GM18498 (cell line): ENCODE measurements around the gene TAF5L.
"Not testable (repeated sequence)": the region's sequence is repeated elsewhere in the genome, so short reads cannot be mapped to it uniquely, and the experiment has no call there.

Experiments used
- ATAC-seq: cut with Tn5 transposase; IDR thresholded peaks from one replicate; pipeline ENCODE4 v1.9.1; 2021; ENCODE audit warnings: mild to moderate bottlenecking, moderate library complexity; ENCODE audit not compliant: unreplicated experiment

Gene TAF5L

DNA sequence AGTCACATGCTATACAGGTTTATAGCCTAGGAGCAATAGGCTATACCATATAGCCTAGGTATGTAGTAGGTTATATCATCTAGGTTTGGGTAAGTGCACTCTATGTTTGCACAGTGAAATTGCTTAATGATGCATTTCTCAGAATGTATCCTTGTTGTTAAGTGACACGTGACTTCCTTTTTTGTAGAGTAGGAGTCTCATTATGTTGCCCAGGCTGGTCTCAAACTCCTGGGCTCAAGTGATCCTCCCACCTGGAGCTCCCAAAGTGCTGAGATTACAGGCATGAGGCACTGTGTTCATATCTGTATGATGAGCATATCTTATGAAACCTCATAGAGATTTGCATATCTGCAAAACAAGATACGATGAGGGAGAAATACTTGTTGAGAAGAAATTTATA, 53.6 kb downstream of the TAF5L start:
- ATAC-seq: no peak

- no peak for ATAC-seq
Observed at GRCh38 chr1:229570891-229571516, 54.9 kb downstream of the TAF5L start.

GRCh38 chr1:229570305-229570704, 55.6 kb downstream of the TAF5L start:
- ATAC-seq: no peak

- ATAC-seq: no peak
Observed at GRCh38 chr1:229567109-229567868, 58.6 kb downstream of the TAF5L start.

GRCh38 chr1:229563701-229564100, 62.2 kb downstream of the TAF5L start:
- ATAC-seq: no peak

DNA sequence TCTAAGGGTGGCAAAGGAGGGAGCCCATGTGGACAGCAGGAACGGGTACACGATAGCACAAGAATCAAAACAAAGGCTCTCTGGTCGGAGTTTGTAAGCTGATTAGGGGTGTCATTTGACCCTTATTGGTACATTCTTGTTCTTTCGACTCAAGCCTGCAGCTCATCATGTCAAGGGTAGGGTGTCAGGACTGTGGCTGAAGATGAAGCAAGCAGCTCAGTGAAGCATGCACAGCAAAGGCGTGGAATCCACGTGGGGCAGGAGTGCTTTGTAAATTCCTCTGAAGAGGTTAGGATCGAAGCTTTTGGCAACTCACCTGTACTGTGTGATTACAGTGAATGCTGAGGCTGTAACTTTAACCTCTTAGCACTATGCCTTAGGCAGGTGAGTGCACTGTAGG, 62.7 kb downstream of the TAF5L start:
- no peak for ATAC-seq

DNA sequence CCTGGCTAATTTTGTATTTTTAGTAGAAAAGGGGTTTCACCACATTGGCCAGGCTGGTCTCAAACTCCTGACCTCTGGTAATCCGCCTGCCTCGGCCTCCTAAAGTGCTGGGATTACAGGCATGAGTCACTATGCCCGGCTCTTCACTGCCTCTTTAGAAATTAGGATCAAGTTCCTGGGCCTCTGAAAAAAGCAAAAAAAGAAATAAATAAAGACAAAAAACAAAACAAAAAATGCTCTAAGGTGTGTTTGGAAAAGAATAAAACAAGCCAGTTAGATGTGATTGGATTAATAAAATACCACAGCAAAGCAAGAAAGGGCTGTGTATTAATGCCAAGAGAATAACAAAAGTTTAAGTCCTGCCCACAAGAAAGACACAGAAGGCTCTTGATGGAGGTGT, 63.2 kb downstream of the TAF5L start:
- ATAC-seq: no peak

- ATAC-seq: no peak
Observed at GRCh38 chr1:229561141-229561540, 64.8 kb downstream of the TAF5L start.

DNA sequence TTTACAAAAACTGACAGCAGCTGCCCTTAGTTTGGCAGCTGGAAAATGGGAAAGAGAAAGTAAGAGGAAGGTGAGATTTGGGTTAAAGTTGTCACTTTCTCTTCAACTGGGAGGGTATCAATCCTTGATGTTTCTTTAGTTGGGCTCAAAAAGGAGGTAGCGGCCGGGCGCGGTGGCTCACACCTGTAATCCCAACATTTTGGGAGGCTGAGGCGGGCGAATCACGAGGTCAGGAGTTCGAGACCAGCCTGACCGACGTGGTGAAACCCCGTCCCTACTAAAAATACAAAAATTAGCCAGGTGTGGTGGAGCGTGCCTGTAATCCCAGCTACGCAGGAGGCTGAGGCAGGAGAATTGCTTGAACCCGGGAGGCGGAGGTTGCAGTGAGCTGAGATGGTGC, 65.8 kb downstream of the TAF5L start:
- ATAC-seq: not testable (repeated sequence)

- ATAC-seq: not testable (repeated sequence)
Observed at GRCh38 chr1:229559336-229559801, 66.6 kb downstream of the TAF5L start.

- ATAC-seq: peak; percentile 82
Observed at GRCh38 chr1:229558460-229559335, 67.2 kb downstream of the TAF5L start, which contains the start of gene ABCB10. ABCB10 (minus strand) TSS chr1:229558707; CDS start chr1:229558652, 55 bp downstream.

DNA sequence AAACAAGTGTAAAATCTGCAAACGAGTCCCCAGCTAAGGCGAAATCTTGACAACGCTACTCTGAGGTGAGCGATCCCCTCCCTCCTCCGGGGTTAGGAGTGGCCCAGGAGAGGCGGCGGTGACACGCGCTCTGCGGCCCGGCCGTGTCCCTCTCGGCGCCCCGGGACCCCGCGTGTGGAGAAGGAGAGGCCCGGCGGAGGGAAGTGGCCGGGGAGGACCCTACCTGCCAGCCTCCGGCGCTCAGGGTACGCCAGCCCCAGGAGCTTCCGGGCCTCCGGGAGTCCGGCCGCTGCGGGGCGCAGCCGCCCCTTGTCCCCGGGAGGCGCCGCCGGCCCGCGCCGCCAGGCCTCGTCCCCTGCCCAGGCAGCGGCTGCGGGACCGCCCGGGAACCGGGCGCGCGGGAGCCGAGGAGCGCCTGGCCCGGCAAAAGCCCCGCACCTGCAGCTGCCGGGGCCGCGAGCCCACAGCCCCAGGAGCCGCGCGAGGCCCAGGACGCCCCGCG, 68.0 kb downstream of the TAF5L start:
- peak; percentile 44 for ATAC-seq

- no peak for ATAC-seq
Observed at GRCh38 chr1:229557200-229557850, 68.6 kb downstream of the TAF5L start.

DNA sequence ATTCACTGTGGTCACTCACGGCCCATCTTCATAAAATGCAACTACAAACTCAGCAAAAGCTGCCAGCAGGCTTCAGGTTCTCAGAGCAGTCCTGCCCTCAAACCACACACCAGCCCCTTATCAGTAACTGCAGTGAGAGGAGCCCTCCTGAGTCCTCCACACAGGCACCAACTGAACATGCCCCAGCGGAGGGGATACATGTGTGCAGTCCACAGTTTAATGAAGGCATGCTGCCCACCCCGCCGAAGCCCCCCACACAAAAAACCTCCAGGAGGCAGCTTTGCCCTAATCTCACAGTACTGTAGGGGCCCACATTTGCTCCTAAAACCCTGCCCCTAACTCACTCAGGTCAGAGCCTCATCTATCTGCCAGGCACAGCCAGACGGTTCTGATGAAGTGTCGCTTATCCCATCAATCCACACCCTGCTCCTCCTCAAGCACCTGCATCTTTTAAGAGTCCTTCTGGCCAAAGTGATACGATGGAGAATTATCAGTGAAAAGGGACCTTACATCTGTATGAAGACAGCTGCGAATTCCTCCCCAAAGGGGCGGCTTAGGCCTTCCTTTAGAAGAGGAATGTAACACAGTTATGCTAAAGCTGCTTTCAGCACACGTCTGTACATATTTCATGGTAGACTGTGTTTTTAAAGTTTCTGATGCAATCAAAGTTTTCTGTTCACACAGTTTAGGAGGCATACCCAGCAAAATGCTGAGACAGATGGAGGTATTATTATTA, 70.9 kb downstream of the TAF5L start:
- no peak for ATAC-seq

- no peak for ATAC-seq
Observed at GRCh38 chr1:229553621-229554130, 72.2 kb downstream of the TAF5L start.

DNA sequence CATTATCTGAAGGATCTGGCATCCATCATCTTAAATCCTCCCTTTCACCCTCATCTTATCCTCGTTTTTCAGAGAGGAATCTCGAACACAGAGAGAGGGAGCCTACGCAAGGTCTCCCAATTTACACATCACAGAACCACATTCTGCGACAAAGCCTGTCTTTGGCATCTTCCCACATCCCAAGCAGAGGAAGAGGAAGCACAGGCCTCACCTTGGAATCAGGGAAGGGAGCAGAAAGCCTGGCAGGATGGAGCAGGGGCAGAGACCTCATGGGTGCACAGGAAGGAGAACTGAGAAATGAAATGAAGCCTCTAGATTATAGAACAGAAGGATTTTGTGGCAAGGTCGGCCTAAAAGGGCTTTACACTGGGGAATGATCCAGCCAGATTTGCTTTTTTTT, 73.2 kb downstream of the TAF5L start:
- ATAC-seq: no peak

DNA sequence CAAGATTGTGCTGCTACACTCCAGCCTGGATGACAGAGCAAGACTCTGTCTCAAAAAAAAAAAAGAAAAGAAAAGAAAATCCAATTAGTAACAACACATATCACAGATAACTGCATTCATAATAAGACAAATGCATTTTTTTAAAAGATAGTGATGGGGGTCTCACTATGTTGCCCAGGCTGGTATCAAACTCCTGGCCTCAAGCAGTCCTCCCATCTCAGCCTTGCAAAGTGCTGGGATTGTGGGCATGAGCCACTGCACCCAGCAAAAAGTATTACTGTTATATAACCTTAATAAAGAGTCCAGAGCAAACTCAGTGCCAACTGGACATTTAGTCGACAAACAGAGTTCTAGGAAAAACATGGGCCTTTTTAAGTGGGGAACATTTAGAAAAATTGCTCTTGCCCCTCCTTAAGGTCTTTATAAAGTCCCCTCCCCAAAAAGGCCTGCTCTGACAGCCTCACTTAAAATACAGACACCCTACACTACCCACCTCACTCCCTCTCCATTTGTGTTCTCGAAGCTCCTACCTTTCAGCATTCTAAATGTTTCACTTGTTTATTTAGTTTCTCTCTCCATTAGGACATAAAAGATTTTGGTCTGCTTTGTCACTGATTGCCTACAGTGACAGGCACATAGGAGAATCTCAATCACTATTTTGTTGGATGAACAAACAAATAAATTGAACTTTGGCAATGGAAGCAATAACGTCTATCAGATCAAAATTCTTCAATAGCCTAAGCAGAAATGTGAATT, 74.9 kb downstream of the TAF5L start:
- no peak for ATAC-seq

- no peak for ATAC-seq
Observed at GRCh38 chr1:229547542-229547941, 78.4 kb downstream of the TAF5L start.

GRCh38 chr1:229544587-229544986, 81.3 kb downstream of the TAF5L start:
- ATAC-seq: no peak
